Natural killer cell treated with Interleukin-12 subunit alpha and Interleukin-12 subunit beta and Interleukin-15 and Interleukin-18, amount 100 ng/mL, for 72 hours (primary cell): ENCODE measurements around the gene CPE. TPM values are rescaled to one million over a fixed set of nuclear protein-coding genes. Genes with fewer than 3 reads are reported as not detected.
"Not testable (repeated sequence)": the region's sequence is repeated elsewhere in the genome, so short reads cannot be mapped to it uniquely, and the experiment has no call there.

Experiments
- ATAC-seq, 2 donors: fragments of 150-1000 bp; cut with Tn5 transposase in 1 of 2; sonication (Bioruptor Pico), chemical (Tn5 transposase) in 1 of 2; 2 replicates each; pipeline ENCODE4 v1.10.0; 2021
- DNase-seq: peaks from one replicate; pipeline ENCODE4 v3.0.0; 2022; ENCODE audit warnings: low spot score
- H3K27ac Mint-ChIP-seq, 2 donors: 1 replicate in 1 of 2; 2 replicates in 1 of 2; pipeline ENCODE4 v1.8.0; 2022; ENCODE audit warnings: mixed read lengths in 2 of 2, mild to moderate bottlenecking in 1 of 2, moderate library complexity in 1 of 2
- H3K27me3 Mint-ChIP-seq, 2 donors: 1 replicate in 1 of 2; 2 replicates in 1 of 2; pipeline ENCODE4 v1.8.0; 2022; ENCODE audit warnings: mixed read lengths in 2 of 2
- H3K36me3 Mint-ChIP-seq: one replicate; pipeline ENCODE4 v1.8.0; 2022; ENCODE audit warnings: mixed read lengths
- H3K4me1 Mint-ChIP-seq, 2 donors: 1 replicate in 1 of 2; 2 replicates in 1 of 2; pipeline ENCODE4 v1.8.0; 2022; ENCODE audit warnings: low read depth in 2 of 2, mixed read lengths in 2 of 2, mild to moderate bottlenecking in 1 of 2
- H3K4me3 Mint-ChIP-seq: one replicate; pipeline ENCODE4 v1.8.0; 2022; ENCODE audit warnings: mixed read lengths
- H3K9me3 Mint-ChIP-seq: 2 replicates; pipeline ENCODE4 v1.8.0; 2022; ENCODE audit warnings: mixed read lengths
- total RNA-seq, 2 donors: library from RNA; stranded (reverse); gene quantifications; one replicate each; pipeline ENCODE4 v1.2.3, GENCODE V29; 2022

Gene CPE
- total RNA-seq, 2 donors from 2014 or later: not detected

DNA sequence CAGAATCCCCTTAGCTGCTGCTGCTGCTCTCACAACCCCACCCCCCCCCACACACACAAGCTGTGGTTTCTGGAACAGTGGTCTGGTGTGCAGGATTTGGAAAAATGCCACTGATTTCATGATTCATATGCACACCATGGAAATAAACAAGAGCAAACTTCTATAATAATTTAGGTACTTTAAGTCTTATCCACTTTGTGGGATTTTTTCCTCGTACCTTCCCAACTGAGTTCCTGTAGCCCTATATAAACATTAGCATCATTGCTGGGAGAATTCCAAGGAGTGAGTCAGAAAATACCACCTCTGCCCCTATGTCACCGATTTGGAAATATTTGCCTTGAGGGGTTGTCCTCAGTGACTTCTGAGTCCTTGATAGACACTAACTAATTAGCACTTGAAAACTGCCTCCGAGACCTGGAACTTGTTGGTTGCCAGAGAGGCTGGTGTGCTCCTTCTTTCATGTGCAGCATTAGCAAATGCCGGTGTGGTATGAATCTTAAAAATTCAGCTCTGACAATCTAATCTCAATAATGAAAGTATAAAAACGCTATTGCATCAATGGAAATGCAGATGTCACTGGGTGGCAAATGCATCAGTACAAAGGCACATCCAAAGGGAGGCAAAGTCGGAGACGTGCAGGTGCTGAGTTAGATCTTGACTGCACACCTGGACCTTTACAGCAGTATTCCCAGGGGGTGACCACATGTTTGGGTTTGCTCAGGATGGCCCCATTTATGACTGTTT lies 61.8 kb downstream of the CPE start:
- Mint-ChIP-seq H3K4me1 (no peaks in the 10 kb centered on the region), H3K36me3 (no peaks in the 10 kb centered on the region), H3K27ac (no peak overlapping the region), H3K4me3 (no peak overlapping the region), H3K9me3 (no peaks in the 10 kb centered on the region), H3K27me3 (peaks cover 12 to 20% of the 10 kb centered on the region in 2 donors)
- ATAC-seq: no peak
- no peak for DNase-seq

DNA sequence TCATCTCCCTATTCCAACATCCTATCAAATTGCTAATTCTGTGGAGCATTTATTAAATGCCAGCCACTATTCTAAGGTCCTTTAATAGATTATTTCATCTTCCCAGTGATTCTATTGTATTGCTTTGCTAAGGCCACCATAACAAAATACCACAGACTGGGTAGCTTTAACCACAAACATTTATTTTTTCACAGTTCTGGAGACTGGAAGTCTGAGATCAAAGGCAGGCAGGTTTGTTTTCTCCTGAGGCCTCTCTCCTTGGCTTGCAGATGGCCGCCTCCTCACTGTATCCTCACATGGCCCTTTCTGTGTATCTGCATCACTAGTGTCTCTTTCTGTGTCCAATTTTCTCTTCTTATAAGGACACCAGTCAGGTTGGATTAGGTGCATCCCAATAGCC lies 64.5 kb downstream of the CPE start:
- ATAC-seq: no peak
- Mint-ChIP-seq H3K27me3 (peaks cover 8 to 14% of the 10 kb centered on the region in 2 donors), H3K4me3 (no peak overlapping the region), H3K27ac (no peak overlapping the region), H3K4me1 (no peaks in the 10 kb centered on the region), H3K36me3 (no peaks in the 10 kb centered on the region), H3K9me3 (no peaks in the 10 kb centered on the region)
- DNase-seq: no peak

DNA sequence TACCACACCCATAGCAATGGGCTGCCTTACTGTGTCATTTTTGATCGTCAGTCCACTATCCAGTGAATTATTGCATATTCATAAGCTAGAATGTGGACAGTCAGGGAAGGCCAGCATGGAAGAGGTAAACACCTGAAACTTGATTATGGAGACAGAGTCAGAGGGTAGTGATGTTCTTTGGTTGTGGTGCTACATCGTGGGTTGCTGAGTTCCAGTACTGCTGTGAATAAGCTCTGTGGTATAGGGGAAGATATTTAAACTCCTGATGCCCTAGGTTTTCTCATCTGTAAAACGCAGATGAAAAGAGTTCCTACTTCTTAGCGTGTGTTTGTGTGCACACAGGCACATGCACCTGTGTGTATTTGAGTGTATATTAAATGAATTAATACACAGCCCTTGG lies 69.9 kb downstream of the CPE start:
- H3K9me3 Mint-ChIP-seq: no peaks in the 10 kb centered on the region
- ATAC-seq (no peak), DNase-seq (no peak)
- H3K4me3 Mint-ChIP-seq: no peak overlapping the region
- H3K27ac Mint-ChIP-seq: no peak overlapping the region
- no peaks in the 10 kb centered on the region for H3K36me3 Mint-ChIP-seq
- peaks cover 4% of the 10 kb centered on the region in 2 donors for H3K4me1 Mint-ChIP-seq
- peaks cover 5% of the 10 kb centered on the region in 2 donors for H3K27me3 Mint-ChIP-seq

DNA sequence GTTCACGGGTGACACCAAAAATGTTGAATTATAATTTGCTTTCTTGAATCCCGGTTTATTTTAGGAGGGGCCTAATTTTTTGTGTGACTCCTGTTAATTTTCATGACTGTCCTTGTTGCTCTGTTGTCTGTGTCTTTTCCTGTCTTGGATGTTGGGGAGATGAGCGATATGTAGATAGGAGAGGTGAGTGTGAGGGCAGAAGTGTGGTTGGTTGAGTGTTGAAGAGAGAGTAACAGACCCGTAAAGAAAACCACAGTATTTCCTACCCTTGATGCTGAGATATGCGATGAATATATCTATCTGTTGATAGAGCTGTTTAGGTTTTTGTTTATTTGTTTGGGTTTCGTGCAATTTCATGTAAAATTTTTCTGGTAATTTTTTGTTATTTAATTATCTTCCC lies 70.5 kb downstream of the CPE start:
- H3K36me3 Mint-ChIP-seq: no peaks in the 10 kb centered on the region
- peaks cover 5% of the 10 kb centered on the region in 2 donors for H3K27me3 Mint-ChIP-seq
- ATAC-seq: no peak
- no peak overlapping the region for H3K27ac Mint-ChIP-seq
- H3K9me3 Mint-ChIP-seq: no peaks in the 10 kb centered on the region
- no peak for DNase-seq
- H3K4me3 Mint-ChIP-seq: no peak overlapping the region
- peaks cover 4% of the 10 kb centered on the region in 2 donors for H3K4me1 Mint-ChIP-seq

DNA sequence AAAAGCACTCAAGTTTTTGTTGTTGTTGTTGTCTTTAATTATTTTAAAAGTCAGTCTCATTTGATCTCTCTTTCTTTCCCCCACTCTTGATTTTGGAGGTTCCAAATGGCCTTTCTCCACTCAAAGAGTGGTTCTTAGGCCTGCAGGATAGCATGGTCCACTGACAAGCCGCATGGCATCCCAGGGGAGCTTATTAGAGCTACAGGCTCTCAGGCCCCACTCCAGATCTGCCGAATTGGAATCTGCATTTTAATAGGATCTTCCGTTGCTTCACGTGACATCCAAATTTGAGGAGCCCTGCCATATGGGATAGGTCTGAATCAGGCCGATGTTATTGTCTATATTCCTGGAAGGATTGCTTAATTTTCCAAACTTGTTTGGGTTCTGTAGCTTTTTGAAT lies 72.1 kb downstream of the CPE start:
- Mint-ChIP-seq H3K9me3 (no peaks in the 10 kb centered on the region), H3K4me3 (no peak overlapping the region), H3K27ac (no peak overlapping the region), H3K4me1 (peaks cover 4% of the 10 kb centered on the region in 2 donors), H3K36me3 (no peaks in the 10 kb centered on the region), H3K27me3 (peaks cover 5% of the 10 kb centered on the region in 2 donors)
- ATAC-seq (no peak), DNase-seq (no peak)

DNA sequence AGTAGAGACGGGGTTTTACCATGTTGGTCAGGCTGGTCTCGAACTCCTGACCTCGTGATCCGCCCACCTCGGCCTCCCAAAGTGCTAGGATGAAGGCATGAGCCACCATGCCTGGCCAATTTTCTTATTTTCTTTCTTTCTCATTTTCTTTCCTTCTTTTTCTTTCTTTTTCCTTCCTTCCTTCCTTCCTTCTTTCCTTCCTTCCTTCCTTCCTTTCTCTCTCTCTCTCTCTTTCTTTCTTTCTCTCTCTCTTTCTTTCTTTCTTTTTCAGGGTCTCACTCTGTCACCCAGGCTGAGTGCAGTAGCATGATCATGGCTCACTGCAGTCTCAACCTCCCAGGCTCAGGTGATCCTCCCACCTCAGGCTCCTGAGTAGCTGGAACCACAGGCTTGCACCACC lies 74.3 kb downstream of the CPE start:
- not testable (repeated sequence) for H3K36me3 Mint-ChIP-seq, H3K27ac Mint-ChIP-seq, H3K27me3 Mint-ChIP-seq, ATAC-seq, H3K4me3 Mint-ChIP-seq, DNase-seq, H3K9me3 Mint-ChIP-seq, H3K4me1 Mint-ChIP-seq

DNA sequence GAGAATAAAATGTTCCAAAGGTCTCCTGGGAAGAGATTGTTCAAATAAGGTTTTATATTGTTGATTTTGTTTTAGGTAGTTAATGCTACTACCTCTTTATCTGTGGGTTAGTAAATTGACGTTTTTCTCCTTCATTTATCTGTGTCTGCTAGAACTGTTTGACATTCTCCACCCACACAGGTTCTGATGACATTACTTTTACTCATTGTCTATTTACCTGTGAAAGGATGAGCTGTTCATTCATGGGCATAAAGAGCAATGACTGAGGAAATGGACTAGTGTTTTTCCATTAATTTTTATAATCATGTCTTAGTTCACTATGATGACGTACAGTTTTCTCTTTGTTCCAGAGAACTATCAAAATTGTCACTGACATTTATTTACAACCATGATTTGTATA lies 75.6 kb downstream of the CPE start:
- DNase-seq (no peak), ATAC-seq (no peak)
- no peaks in the 10 kb centered on the region for H3K9me3 Mint-ChIP-seq
- no peak overlapping the region for H3K27ac Mint-ChIP-seq
- no peaks in the 10 kb centered on the region for H3K36me3 Mint-ChIP-seq
- H3K27me3 Mint-ChIP-seq: peaks cover 8 to 12% of the 10 kb centered on the region in 2 donors
- H3K4me3 Mint-ChIP-seq: no peak overlapping the region
- peaks cover 0 to under 1% of the 10 kb centered on the region in 2 donors for H3K4me1 Mint-ChIP-seq

DNA sequence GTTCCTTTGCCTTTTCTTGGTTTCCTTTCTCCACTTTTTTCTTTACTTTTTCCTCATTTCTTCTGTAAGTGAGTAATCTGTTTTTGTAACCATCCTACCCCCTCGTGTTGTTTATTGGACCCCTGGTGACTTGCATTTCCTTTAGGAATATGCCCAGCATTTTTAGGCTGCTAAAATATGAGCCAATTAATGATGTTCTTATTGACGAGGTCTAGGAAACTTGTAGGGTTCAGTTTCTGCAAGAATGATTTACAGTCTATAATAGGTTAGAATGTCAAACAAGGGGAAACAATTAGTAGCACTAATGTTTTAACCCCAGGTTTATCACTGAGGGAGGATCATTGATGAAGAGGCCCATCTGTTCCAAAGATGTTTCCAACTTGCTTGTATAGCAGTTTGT lies 79.0 kb downstream of the CPE start:
- H3K27me3 Mint-ChIP-seq: peaks cover 12 to 29% of the 10 kb centered on the region in 2 donors
- no peaks in the 10 kb centered on the region for H3K36me3 Mint-ChIP-seq
- H3K4me3 Mint-ChIP-seq: no peak overlapping the region
- H3K27ac Mint-ChIP-seq: no peak overlapping the region
- H3K4me1 Mint-ChIP-seq: no peaks in the 10 kb centered on the region
- no peak for ATAC-seq
- no peaks in the 10 kb centered on the region for H3K9me3 Mint-ChIP-seq
- no peak for DNase-seq

DNA sequence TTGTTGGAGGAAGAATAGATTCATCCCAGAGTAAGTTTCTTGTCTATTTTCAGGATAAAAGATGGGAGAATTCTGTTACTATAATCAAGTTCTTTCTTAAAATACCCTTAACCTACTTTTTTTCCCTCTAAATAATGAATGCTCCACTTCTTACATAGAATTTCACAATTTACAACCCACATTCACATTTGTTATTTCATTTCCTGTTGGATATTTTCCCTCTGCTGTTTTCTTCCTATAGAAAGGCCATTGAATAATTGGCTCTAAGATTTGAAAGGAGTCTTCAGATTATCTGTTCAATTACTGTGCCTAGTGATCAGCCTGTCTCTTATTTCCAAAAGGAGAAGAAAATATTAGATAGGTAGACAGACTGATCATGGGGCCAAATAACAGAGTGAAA lies 79.7 kb downstream of the CPE start:
- Mint-ChIP-seq H3K27ac (no peak overlapping the region), H3K27me3 (peaks cover 12 to 25% of the 10 kb centered on the region in 2 donors), H3K9me3 (no peaks in the 10 kb centered on the region), H3K4me3 (no peak overlapping the region), H3K4me1 (no peaks in the 10 kb centered on the region), H3K36me3 (no peaks in the 10 kb centered on the region)
- ATAC-seq (no peak), DNase-seq (no peak)

DNA sequence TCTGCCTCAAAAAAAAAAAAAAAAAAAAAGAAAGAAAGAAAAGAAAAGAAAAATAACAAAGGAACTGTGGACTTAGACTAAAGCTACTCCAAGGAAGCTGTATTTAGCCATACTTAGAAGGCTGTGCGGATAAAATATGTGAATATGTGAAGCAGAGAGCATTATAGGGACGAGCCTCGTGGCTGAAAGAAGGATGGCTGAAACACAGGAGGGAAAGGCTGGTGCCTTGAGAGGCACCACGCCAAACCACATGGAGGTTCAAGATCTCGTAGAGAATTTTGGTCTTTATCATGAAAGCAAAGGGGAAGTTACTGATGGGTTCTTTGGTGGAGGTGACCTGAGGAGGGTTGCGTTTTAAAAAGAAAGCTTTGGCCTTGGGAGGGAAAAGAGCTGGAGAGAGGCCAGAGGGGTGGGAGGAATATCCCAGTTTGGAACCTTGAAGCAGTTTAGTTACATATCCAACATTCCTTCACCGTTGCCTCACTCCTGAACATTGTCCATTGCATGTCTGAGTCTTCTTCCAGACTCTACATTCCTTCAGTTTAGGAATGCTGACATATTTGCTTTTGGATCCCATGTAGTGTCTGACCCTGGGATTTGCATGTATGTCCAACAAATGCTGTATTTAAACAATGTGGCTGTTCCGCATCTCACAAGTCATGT lies 82.5 kb downstream of the CPE start:
- Mint-ChIP-seq H3K27me3 (peaks cover 11 to 24% of the 10 kb centered on the region in 2 donors), H3K36me3 (no peaks in the 10 kb centered on the region), H3K4me1 (no peaks in the 10 kb centered on the region), H3K4me3 (no peak overlapping the region), H3K9me3 (no peaks in the 10 kb centered on the region), H3K27ac (no peak overlapping the region)
- no peak for ATAC-seq
- DNase-seq: no peak

DNA sequence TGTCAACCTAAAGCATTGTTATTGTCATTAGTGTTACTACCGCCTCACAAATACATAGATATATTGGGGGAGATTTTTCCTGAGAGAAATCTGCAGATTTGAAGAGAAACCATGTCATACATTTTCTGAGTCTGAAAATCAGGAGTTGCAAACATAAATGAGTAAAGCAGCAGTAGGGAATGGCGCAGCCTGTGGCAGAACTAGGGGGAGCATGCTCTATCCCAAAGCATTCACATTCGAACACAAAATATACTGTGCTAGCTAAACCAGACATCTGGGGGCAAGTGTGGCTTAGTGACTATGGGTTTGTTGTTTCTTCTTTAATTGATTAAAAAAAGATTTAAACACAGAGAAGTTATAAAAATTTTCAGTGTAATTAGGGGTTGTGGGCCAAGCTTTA lies 83.2 kb downstream of the CPE start:
- Mint-ChIP-seq H3K4me1 (no peaks in the 10 kb centered on the region), H3K27me3 (peaks cover 9 to 24% of the 10 kb centered on the region in 2 donors), H3K36me3 (no peaks in the 10 kb centered on the region), H3K27ac (no peak overlapping the region), H3K9me3 (no peaks in the 10 kb centered on the region), H3K4me3 (no peak overlapping the region)
- DNase-seq (no peak), ATAC-seq (no peak)

DNA sequence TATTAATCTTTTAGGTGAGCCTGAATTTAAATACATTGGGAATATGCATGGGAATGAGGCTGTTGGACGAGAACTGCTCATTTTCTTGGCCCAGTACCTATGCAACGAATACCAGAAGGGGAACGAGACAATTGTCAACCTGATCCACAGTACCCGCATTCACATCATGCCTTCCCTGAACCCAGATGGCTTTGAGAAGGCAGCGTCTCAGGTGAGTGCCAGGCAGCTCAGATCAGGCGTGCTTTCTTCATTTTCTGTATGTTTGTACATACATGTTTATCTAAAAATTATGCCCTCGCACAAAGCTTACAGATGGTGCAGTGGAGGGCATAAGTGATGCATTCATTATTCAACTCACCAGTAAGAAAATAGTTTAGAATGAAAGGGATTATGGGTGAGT lies 85.6 kb downstream of the CPE start:
- ATAC-seq (no peak), DNase-seq (no peak)
- Mint-ChIP-seq H3K36me3 (no peaks in the 10 kb centered on the region), H3K4me1 (no peaks in the 10 kb centered on the region), H3K27ac (no peak overlapping the region), H3K9me3 (no peaks in the 10 kb centered on the region), H3K4me3 (no peak overlapping the region), H3K27me3 (peaks cover 4 to 17% of the 10 kb centered on the region in 2 donors)

DNA sequence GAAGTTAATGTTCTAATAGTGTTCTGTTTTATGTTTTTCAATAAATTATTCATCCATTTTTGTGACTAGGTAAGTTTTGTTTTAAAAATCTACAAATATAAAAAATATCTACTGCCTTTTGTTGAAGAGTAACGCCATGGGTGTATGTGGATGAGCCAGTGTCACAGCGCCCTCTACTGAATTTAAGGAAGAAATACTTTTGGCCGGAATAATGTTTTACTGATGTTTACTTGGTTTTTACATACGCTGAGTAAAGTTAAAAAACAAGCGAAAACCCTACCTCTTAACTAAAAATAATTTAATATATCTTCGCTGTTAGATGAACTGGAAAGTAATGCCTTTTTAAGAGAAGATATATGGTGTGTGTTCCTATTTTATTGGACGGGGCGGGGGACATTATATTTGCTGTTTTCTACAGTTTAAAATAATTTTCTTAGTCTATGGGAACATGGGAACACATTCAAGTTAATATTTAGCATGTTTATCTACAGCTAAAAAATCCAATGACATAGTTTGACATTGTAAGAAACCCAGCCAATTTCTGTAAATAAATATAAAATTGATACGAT lies 86.1 kb downstream of the CPE start:
- no peak for DNase-seq
- no peaks in the 10 kb centered on the region for H3K36me3 Mint-ChIP-seq
- no peaks in the 10 kb centered on the region for H3K9me3 Mint-ChIP-seq
- ATAC-seq: peak in 1 of 2 donors; percentile 49
- H3K27ac Mint-ChIP-seq: no peak overlapping the region
- H3K4me1 Mint-ChIP-seq: no peaks in the 10 kb centered on the region
- H3K27me3 Mint-ChIP-seq: peaks cover 3 to 15% of the 10 kb centered on the region in 2 donors
- no peak overlapping the region for H3K4me3 Mint-ChIP-seq

DNA sequence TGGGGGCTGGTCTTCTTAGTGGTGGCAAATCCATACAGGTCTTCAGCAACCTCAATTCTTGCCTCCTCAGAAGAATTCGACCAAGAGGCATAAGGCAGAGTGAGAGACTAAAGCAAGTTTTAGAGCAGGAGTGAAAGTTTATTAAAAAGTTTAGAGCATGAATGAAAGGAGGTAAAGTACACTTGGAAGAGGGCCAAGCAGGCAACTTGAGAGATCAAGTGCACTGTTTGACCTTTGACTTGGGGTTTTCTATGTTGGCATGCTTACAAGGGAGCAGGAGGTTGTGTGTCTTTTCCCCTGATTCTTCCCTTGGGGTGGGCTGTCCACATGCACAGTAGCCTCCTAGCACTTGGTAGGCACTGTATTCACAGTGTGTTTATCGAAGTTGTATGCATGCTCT lies 91.2 kb downstream of the CPE start:
- no peaks in the 10 kb centered on the region for H3K27me3 Mint-ChIP-seq
- H3K36me3 Mint-ChIP-seq: peaks cover 6% of the 10 kb centered on the region
- no peaks in the 10 kb centered on the region for H3K4me1 Mint-ChIP-seq
- ATAC-seq: no peak
- no peak overlapping the region for H3K27ac Mint-ChIP-seq
- H3K9me3 Mint-ChIP-seq: peaks cover 6% of the 10 kb centered on the region
- no peak for DNase-seq
- H3K4me3 Mint-ChIP-seq: no peak overlapping the region
